ENCODE data around the gene LRRC2. TPM values are rescaled to one million over a fixed set of nuclear protein-coding genes. Genes with fewer than 3 reads are reported as not detected.

LRRC2 gene
- total RNA-seq, 4 donors from 2014 or later, result 0.59 to 1.5 (median 0.60) TPM; not detected in 1

DNA sequence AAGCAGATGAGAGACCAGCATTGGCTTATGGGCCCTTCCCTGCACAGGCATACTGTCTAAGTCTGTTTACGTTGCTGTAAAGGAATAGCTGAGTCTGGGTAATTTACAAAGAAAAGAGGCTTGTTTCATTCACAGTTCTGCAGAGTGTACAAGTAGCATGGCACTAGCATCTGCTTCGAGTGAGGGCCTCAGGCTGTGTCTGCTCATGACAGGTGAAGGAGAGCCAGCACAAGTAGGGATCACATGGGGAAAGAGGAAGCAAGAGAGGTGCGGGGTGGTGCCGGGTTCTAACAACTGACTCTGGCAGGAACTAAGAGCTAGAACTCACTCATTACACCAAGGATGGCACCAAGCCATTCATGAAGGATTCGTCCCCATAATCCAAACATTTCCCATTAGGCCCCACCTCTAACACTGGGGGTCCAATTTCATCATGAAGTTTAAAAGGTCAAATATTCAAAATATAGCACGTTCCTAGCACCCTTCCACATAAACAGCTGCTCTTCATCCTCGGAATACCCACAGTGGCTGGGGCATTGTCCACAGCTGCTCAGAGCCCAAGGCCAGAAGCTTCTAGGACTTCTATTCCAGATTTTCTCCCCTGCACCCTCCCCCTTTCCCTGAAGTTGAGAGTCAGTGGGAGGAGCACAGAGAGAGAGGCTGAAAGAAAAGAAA lies 62.8 kb downstream of the LRRC2 start:
- H3K36me3 ChIP-seq, result no peaks in the 10 kb centered on the region
- TF ChIP-seq POLR2A (IDR thresholded peaks at IDR 0.05), result no peak
- TF ChIP-seq, protein P1, sequence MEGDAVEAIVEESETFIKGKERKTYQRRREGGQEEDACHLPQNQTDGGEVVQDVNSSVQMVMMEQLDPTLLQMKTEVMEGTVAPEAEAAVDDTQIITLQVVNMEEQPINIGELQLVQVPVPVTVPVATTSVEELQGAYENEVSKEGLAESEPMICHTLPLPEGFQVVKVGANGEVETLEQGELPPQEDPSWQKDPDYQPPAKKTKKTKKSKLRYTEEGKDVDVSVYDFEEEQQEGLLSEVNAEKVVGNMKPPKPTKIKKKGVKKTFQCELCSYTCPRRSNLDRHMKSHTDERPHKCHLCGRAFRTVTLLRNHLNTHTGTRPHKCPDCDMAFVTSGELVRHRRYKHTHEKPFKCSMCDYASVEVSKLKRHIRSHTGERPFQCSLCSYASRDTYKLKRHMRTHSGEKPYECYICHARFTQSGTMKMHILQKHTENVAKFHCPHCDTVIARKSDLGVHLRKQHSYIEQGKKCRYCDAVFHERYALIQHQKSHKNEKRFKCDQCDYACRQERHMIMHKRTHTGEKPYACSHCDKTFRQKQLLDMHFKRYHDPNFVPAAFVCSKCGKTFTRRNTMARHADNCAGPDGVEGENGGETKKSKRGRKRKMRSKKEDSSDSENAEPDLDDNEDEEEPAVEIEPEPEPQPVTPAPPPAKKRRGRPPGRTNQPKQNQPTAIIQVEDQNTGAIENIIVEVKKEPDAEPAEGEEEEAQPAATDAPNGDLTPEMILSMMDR (IDR thresholded peaks at IDR 0.05), result no peak
- no peak for TF ChIP-seq EP300 (IDR thresholded peaks at IDR 0.05)
- peaks cover 0 to 3% of the 10 kb centered on the region in 2 donors for H3K27me3 ChIP-seq
- no peak for DNase-seq (ENCODE audit: low spot score in 2 of 2)
- H3K27ac ChIP-seq, result no peak overlapping the region
- no peaks in the 10 kb centered on the region for H3K4me1 ChIP-seq
- no peaks in the 10 kb centered on the region for H3K9me3 ChIP-seq
- H3K4me3 ChIP-seq, result no peak overlapping the region
- 63 to 78% methylated on average over 7 of the region's 7 CpGs for WGBS, 2 donors

DNA sequence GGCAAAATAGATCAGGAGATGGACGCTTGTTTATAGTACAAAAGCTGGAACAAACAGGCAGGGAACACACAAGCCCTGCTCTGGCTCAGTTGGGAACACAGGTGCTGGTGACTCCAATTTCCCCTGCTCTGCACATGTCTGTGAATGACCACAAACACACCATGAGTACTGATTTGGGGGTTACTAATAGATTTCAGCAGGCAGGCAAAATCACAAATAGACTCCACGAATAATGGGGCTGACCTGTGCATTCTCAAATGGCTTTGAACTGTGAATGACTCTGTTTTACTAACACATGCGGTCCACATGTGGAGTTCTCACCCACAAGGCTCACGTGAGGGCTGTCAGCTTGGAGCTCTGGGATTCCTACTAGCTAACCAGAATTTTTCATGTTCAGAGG lies 64.4 kb downstream of the LRRC2 start:
- Histone ChIP-seq H3K36me3 (no peaks in the 10 kb centered on the region), H3K4me1 (no peaks in the 10 kb centered on the region), H3K4me3 (no peak overlapping the region), H3K9me3 (no peaks in the 10 kb centered on the region), H3K27me3 (no peaks in the 10 kb centered on the region), H3K27ac (no peak overlapping the region)
- TF ChIP-seq, protein P1 (IDR thresholded peaks at IDR 0.05), result no peak
- no peak for TF ChIP-seq EP300 (IDR thresholded peaks at IDR 0.05)
- no peak for TF ChIP-seq POLR2A (IDR thresholded peaks at IDR 0.05)
- 68 to 69% methylated on average over 4 of the region's 4 CpGs for WGBS, 2 donors
- DNase-seq (ENCODE audit: low spot score in 2 of 2), result no peak

DNA sequence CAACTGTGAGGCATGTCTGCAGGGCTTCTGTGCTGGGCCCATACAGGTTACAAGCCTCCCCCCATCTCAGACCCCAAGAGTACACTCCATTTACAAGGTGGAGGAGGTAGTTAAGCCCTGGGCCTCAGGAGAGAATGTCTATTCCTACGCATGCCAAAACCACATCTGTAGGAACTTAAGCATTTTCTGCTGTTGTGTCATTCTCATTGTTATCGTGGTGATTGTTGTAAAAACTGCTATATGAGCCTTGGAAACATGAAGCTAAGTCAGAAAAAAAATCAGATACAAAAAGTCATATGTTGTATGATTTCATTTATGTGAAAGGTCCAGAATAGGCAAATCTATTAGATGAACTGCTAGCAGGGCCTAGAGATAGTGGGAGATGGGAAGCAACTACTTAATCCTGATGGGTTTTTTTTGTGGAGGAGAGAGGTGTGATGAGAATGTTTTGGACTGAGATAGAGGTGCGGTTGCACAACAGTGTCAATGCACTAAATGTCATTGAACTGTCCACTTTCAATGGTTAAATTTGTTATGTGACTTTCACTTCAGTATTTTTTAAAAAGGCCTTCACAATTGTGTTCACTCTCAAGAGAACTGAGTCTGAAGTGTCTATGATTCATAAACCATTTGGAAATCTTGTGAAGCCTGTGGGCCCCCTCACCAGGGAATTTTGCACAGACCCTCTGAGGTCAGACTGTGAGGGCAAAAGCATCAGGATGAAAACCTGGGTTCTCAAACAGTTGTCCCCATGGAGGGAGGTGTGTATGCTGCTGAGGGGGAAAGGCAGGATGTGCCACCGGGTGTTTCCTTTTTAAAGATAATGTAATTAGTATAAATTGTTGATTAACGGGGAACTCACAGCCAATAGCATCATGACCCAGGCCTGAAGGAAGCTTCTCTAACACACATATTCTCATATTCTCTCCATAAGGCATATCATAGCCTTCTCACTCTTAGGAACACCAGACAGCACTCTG lies 65.2 kb downstream of the LRRC2 start:
- DNase-seq (ENCODE audit: low spot score in 2 of 2), result no peak
- WGBS, 2 donors, result 66 to 71% methylated on average over 5 of the region's 5 CpGs
- no peaks in the 10 kb centered on the region for H3K4me1 ChIP-seq
- TF ChIP-seq, protein P1 (IDR thresholded peaks at IDR 0.05), result no peak
- no peak for TF ChIP-seq POLR2A (IDR thresholded peaks at IDR 0.05)
- TF ChIP-seq EP300 (IDR thresholded peaks at IDR 0.05), result no peak
- no peaks in the 10 kb centered on the region for H3K9me3 ChIP-seq
- no peak overlapping the region for H3K4me3 ChIP-seq
- H3K27ac ChIP-seq, result no peak overlapping the region
- no peaks in the 10 kb centered on the region for H3K36me3 ChIP-seq
- H3K27me3 ChIP-seq, result no peaks in the 10 kb centered on the region

DNA sequence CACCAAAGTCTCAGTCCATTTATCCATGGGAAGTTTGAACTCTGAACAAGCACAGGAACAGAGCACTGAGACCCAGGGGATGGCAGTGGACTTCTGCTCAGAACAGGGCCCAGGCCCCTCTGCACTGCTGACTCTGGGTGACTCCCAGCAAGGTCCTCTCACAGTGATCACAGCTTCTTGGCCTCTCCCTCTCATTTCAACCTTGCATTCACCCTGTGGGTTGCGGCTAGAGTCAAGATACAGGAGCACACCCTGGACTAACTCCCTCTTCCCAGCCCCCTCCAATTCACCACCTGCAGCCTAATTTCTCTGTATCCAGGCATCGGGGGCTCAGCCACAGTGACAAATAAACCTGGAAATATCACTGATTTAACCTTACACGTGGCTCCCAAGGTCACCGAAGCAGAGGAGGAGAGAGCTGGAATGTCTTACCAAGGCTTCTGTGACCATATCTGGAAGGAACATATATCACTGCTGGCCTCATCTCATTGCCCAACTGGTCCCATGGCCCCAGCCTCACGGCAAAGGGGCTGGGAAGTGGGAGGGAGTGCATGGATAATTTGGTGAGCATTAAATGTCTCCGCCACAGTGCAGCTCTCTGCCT lies 67.1 kb downstream of the LRRC2 start:
- no peaks in the 10 kb centered on the region for H3K9me3 ChIP-seq
- no peak for DNase-seq (ENCODE audit: low spot score in 2 of 2)
- no peaks in the 10 kb centered on the region for H3K36me3 ChIP-seq
- H3K27me3 ChIP-seq, result no peaks in the 10 kb centered on the region
- H3K27ac ChIP-seq, result no peak overlapping the region
- 73 to 78% methylated on average over 6 of the region's 6 CpGs for WGBS, 2 donors
- TF ChIP-seq, protein P1 (IDR thresholded peaks at IDR 0.05), result no peak
- TF ChIP-seq EP300 (IDR thresholded peaks at IDR 0.05) (no peak), POLR2A (IDR thresholded peaks at IDR 0.05) (no peak)
- no peaks in the 10 kb centered on the region for H3K4me1 ChIP-seq
- H3K4me3 ChIP-seq, result no peak overlapping the region

Data from tibial nerve (tissue), 4 donors.